RWPE2 (cell line): ENCODE results near the gene PIK3CG.

ENCODE experiments used
- ATAC-seq: fragments of 200-7000 bp; cut with Tn5 transposase; 3 replicates; pipeline ENCODE4 v1.9.1; 2021; ENCODE audit warnings: low read depth
- DNase-seq: peaks from one replicate; pipeline ENCODE4 v3.0.0-alpha.2; 2020; ENCODE audit warnings: low spot score
- H3K27ac ChIP-seq: fragments of 450-650 bp; 2 replicates; pipeline ENCODE4 v1.5.1; 2017; ENCODE audit warnings: mild to moderate bottlenecking; ENCODE audit not compliant: poor library complexity, severe bottlenecking
- H3K27me3 ChIP-seq: fragments of 250-450 bp; sonication (Bioruptor Pico); 2 replicates; pipeline ENCODE4 v1.5.1; 2021; ENCODE audit warnings: mild to moderate bottlenecking, moderate library complexity; ENCODE audit not compliant: insufficient read depth, poor library complexity, severe bottlenecking
- H3K36me3 ChIP-seq: fragments of 250-450 bp; sonication (Bioruptor Pico); 2 replicates; pipeline ENCODE4 v1.5.1; 2020; ENCODE audit warnings: low read depth, mild to moderate bottlenecking, moderate library complexity
- H3K4me1 ChIP-seq: fragments of 250-450 bp; sonication (Bioruptor Pico); 2 replicates; pipeline ENCODE4 v1.5.1; 2021; ENCODE audit warnings: mild to moderate bottlenecking, moderate library complexity; ENCODE audit not compliant: insufficient read depth, poor library complexity, severe bottlenecking
- H3K4me3 ChIP-seq: fragments of 250-450 bp; sonication (Bioruptor Pico); 2 replicates; pipeline ENCODE4 v1.5.1; 2021; ENCODE audit warnings: mild to moderate bottlenecking, moderate library complexity; ENCODE audit not compliant: severe bottlenecking
- H3K9me3 ChIP-seq: fragments of 250-450 bp; sonication (Bioruptor Pico); 2 replicates; pipeline ENCODE4 v1.5.1; 2021; ENCODE audit warnings: mild to moderate bottlenecking, moderate library complexity; ENCODE audit not compliant: severe bottlenecking
- CTCF ChIP-seq: fragments of 450-650 bp; IDR thresholded peaks from one replicate; pipeline ENCODE4 v1.5.1; 2017; ENCODE audit warnings: mild to moderate bottlenecking, moderate library complexity; ENCODE audit not compliant: poor library complexity, severe bottlenecking

PIK3CG gene

GRCh38 chr7:106836816-106837215 is 28.3 kb upstream of the PIK3CG start:
- no peaks in the 10 kb centered on the region for H3K9me3 ChIP-seq
- H3K4me3 ChIP-seq, result no peak overlapping the region
- no peaks in the 10 kb centered on the region for H3K36me3 ChIP-seq
- ATAC-seq (no peak), DNase-seq (no peak)
- no peak overlapping the region for H3K27ac ChIP-seq
- no peak for TF ChIP-seq CTCF
- H3K27me3 ChIP-seq, result no peaks in the 10 kb centered on the region
- no peaks in the 10 kb centered on the region for H3K4me1 ChIP-seq

GRCh38 chr7:106839511-106839910 is 25.6 kb upstream of the PIK3CG start:
- Histone ChIP-seq H3K36me3 (no peaks in the 10 kb centered on the region), H3K4me1 (no peaks in the 10 kb centered on the region), H3K27ac (no peak overlapping the region), H3K9me3 (no peaks in the 10 kb centered on the region), H3K4me3 (no peak overlapping the region), H3K27me3 (no peaks in the 10 kb centered on the region)
- TF ChIP-seq CTCF, result no peak
- ATAC-seq (no peak), DNase-seq (no peak)

- TF ChIP-seq CTCF, result no peak
- Histone ChIP-seq H3K27ac (no peak overlapping the region), H3K4me1 (no peaks in the 10 kb centered on the region), H3K4me3 (no peak overlapping the region), H3K36me3 (no peaks in the 10 kb centered on the region), H3K27me3 (no peaks in the 10 kb centered on the region), H3K9me3 (no peaks in the 10 kb centered on the region)
- DNase-seq (no peak), ATAC-seq (no peak)
Measured at GRCh38 chr7:106840342-106840741, 24.7 kb upstream of the PIK3CG start.

- no peak for TF ChIP-seq CTCF
- Histone ChIP-seq H3K36me3 (no peaks in the 10 kb centered on the region), H3K9me3 (no peaks in the 10 kb centered on the region), H3K27ac (no peak overlapping the region), H3K27me3 (no peaks in the 10 kb centered on the region), H3K4me3 (no peak overlapping the region), H3K4me1 (no peaks in the 10 kb centered on the region)
- ATAC-seq, result no peak
- DNase-seq, result no peak
Measured at GRCh38 chr7:106841896-106842390, 23.1 kb upstream of the PIK3CG start.

GRCh38 chr7:106844279-106844997 is 20.6 kb upstream of the PIK3CG start:
- H3K4me1 ChIP-seq, result no peaks in the 10 kb centered on the region
- H3K9me3 ChIP-seq, result no peaks in the 10 kb centered on the region
- no peak for DNase-seq
- H3K27me3 ChIP-seq, result no peaks in the 10 kb centered on the region
- TF ChIP-seq CTCF, result no peak
- no peak overlapping the region for H3K4me3 ChIP-seq
- no peak overlapping the region for H3K27ac ChIP-seq
- ATAC-seq, result no peak
- H3K36me3 ChIP-seq, result no peaks in the 10 kb centered on the region
